DMS79 treated with DMSO at 0.1 percent for 48 hours (cell line): ENCODE measurements around the gene ACTL9.
A peak's percentile ranks its signal among the peaks of the same experiment; 100 is the strongest.

Experiments
- DNase-seq: peaks from one replicate; lab custom pipeline; 2025; lab: John Stamatoyannopoulos, UW

Gene ACTL9

DNA sequence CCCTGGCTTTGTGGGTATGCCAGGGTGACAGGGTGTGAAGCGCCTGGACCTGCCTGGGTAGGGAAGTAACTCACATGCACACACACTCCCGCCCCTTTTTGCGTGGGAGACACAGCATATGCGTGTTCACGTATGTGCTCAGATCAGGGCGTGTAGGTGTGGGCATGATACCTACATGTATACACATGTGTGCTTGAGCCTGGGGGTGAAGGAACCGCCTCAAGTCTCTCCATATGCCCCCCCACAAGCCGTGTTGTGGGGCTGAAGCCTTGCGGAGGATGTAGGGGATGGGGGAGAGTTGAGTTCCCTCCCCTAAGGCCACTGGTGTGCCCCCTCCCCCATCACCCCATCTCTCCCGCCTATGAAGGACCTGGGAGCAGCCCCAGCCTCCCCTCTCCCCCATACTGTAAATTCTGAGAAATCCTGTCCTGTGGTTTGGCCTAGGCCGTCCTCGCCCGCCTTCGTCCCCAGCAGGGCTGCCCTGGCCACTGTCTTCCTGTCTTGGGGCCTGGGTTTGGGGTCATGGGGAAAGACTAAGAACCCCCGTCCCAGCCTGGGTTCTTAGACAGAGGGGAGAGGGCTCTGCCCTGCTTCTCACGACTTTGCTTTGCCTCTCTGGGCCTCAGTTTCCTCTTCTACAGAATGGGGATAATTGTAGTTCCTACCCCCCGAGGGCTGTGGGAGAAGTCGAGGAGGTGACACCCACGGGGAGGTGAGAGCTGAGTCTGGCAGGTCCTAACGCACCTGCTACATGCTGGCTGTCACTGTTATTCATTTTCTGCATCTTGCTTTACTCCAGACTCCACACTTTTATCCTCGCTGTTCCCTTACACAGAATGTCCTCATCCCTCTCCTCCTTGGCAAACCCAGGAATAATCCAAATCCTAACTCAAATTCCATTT is 14.3 kb downstream of the ACTL9 start:
- DNase-seq = no peak

DNA sequence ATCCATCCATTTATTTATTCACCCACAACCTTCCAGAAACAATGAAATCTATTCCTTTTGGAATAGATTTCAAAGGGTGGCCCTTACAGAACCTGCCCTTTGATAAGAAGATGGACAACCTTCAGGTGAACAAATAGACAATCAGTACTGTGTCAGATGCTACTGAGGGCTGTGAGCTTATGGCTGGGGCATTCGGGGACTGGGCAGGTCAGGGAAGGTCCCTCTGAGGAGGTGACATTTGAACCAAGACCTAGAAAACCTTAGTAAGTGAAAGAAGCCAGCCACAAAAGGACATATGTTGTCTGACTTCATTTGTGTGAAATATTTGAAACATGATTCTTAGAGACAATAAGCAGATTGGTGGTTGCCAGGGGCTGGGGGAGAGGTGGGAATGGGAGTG is 15.7 kb downstream of the ACTL9 start:
- no peak for DNase-seq

DNA sequence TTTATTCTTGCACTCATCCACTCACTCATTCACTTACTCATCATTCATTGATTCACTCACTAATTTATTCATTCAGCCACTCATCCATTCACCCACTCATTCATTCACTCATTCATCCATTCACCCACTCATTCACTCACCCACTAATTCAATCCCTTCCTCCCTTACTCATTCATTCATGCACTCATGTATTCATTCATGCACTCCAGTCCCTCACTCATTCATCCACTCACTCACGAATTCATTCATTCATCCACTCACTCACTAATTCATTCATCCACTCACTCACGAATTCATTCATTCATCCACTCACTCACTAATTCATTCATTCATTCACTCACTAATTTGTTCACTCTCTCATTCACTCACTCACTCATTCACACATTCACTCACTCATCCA is 16.1 kb downstream of the ACTL9 start:
- DNase-seq = no peak

DNA sequence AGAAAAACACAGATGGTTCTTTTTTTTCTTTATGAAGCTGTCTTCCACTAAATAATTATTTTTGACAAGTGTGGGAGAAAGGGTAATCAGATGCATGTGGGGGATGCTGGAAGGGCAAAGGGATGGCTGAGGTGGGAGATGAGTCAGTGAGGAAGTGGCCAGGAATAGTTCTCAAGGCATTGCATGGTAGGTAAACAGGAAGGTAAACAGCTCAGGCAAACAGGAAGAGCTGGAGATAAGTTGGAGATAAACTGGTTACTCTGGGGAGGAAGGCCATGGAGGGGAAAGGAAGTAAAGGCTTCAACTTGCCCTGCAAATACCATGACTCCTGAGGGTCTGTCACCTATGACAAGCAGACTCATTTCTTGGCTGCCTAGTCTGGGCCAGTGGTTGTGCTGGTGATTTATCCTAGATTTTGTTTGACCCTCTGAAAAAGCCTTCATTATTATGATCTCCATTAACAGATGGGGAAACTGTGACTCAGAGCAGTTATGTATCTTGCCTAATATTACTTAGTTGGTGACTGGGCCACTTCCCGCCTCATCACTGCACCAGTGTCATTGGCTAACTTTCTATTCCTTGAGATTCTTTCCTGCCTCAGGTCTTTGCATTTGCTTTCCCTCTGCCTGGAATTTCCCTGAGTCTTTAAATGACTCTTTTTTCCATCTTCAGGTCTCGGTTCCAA is 17.1 kb downstream of the ACTL9 start:
- no peak for DNase-seq

DNA sequence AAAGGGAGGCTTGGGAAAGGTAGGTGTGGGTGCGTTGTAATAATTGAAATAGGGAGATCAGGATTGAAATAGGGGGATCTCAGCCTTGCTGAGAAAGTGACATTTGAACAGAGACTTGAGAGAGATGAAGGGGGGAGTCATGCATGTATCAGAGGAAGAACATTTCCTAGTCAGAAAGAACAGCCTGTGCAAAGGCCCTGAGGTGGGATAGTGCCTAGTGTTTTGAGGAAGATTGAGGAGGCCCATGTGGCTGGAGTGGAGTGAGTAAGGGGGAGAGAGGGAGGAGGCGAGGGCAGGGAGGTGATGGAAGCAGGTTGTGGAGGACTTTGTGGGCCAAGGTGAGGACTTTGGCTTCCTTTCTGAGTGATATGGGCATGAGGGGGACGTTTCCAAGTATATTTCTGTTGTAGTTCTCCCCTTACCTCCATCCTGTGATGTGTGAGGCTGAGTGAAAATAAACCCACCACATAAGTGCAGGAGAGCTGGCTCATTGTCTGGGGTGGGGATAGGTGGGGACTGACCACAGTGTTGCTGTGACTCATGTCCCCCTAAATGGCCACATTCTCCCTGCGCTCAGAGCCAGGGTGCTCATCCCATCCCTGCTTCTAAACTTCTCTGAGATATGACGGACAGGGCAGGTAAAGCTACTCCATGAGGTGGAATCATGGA is 17.8 kb downstream of the ACTL9 start:
- no peak for DNase-seq

DNA sequence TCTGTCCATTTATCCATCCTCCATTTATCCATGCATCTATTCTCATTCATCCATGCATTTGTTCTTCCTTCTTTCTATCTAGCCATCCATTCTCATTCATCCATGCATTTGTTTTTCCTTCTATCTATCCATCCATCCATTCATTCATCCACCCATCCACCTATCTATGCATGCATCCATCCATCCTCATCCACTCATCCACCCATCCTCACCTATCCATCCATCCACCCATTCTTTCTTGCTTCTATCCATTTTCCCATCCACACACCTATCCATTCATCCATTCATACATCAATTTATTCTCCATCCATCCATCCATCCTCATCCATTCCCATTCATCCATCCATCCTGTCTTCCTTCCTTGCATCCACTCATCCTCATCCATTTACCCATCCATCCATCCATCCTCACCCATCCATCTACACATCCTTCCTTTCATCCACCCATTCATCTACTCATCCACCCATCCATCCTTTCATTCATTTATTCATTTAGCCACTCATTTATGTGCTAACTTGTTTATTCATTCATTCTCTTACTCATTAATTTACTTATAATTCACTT is 20.3 kb downstream of the ACTL9 start:
- no peak for DNase-seq

DNA sequence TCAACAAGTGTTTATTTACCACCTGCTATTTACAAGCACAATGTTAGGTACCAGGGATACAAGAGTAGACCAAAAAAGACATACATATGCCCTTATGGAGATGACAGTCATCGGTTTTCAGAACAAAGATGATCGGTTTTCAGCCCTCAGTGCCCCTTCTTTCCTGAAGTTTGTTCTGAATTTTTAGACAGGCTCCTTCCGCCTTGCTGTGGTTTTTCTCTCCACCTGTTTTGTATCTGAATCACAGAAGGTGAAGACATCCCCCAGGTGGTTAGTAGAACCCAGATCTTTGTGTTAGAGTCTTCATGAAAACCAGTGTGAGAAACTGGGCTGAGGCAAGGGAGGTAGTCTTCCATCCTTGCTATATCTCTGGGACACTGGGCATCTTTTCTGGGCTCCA is 23.5 kb downstream of the ACTL9 start:
- DNase-seq = no peak

DNA sequence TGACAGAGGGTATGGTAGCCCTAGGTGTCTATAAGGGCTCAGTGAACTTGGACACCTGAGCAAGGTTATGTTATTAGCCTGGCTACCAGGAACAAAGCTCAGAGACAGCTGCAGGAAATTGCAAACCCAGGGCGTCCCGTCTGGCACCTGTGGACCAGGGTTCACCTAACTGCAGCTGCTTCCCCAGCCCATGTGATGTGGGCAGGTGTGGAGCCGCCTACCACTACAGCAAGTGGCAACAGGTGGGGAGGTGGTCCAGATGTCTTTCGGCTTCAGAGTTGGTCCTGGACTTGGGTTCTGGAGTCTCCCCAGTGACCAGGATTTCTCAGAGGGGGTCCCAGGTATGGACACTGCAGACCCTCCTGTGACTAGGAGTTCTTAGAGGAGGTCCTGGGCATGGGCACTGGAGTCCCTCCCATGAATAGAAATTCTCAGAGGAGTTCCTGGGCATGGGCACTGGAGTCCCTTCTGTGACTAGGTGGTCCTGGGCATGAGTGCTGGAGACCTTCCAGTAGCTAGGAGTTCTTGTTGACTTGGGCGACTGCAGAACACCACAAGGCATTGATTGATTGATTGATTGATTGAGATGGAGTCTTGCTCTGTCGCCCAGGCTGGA is 25.2 kb downstream of the ACTL9 start:
- DNase-seq = no peak

DNA sequence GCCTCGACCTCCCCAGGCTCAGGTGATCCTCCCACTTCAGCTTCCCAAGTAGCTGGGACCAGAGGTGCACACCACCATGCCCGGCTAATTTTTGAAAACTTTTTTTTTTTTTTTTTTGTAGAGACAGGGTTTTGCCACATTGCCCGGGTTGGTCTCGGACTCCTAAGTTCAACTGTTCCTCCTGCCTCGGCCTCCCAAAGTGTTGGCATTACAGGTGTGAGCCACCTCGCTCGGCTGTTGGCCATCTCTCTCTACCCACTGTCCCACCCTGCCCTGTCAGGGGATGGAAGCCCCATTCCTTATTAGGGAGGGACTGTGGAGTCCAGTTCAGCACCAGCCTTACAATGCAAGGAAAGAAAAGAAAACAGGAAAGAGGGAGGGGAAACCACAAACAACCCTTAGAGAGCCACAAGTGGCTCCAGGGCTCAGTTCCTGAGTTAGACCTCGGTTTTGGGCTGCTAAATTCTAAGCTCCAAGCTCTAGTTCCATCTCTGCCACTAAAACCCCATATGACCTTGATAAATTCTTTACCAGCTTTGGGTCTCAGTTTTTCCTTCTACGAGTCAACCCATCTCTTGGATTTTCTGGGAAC is 31.7 kb downstream of the ACTL9 start:
- no peak for DNase-seq

DNA sequence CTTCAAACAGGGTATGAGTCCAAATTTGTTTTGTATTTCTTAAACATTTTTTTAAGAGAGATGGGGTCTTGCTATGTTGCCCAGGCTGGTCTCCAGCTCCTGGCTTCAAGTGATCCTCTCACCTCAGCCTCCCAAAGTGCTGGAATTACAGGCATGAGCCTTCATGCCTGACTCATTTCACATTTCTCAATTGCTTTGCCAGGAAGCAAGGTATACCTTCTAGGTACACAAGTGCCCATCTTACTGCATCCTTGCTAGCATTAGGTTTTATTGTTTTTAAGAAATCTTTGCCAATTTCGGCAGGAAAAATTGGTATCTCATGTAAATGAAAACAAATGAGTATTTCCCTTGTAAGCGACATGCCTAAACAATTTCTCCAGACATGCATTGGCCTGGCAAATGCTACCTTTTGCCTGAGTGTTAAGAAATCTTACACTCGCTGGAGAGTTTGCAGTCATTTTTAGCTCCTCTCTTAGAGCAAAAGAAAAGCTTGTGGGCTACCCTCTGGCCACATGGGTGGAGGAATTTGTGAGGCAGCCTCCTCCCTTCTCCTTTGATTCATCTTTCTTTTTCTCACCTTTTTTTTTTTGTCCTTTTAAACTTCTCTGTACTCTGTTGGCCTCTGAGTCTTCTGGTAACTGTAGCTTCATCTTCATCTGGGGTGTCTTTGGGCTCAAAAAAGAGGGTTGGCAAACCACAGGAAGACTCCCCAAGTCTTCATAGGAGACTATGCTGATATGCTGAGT is 33.0 kb downstream of the ACTL9 start:
- DNase-seq = no peak

DNA sequence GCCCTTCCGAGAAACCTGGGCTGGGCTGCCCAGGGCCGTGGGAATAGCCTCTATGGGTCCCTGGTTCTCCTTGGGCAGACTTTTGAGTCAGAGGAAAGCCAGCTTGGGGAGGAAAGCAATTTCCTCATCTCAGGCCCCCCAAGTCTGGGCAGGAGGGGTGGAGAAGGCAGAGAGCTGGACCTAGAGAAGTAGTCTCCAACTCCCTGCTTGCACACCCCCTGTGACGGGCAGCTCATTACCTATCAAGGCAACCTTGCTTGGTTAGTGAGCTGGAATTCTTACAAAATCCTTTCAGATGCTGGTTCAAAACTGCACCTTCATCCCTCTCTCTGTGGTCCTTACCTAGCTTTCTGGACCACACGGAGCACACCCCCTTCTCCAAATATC is 33.9 kb downstream of the ACTL9 start:
- no peak for DNase-seq

DNA sequence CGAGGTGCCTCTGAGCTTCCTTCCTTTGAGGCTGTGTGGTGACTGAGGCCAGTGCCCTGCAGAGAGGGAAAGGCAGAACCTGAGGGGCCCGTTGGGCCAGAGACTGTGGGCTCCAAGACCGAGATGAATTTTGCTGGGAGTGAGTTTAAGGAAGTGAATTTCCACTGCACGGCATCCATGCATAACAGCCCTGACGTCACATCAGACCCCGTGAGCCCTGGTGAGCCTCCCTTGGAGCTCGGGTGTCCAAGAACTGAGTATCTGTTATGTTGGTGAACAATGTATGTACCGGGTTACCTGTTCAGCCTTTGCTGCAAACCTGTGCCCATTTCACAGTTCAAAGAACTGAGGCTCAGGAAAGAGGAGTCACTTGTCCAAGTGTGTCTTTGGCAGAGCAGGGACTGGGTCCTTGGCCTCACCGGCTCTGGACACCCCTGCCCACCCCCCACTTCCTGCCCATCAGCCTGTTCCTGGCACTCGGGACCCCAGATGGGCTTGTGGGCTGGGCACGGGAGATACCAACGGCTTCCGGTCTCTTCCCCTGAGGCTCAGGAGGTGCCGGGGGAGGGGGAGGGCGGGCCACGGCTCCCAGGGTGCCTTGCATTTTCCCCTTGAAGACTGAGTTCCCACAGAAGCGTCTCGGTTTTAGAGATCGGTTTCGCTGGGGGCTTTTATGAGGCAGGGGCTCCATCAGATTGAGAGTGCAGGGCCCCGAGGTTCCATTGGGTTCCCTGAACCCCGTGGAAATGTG is 34.5 kb downstream of the ACTL9 start:
- DNase-seq = no peak

DNA sequence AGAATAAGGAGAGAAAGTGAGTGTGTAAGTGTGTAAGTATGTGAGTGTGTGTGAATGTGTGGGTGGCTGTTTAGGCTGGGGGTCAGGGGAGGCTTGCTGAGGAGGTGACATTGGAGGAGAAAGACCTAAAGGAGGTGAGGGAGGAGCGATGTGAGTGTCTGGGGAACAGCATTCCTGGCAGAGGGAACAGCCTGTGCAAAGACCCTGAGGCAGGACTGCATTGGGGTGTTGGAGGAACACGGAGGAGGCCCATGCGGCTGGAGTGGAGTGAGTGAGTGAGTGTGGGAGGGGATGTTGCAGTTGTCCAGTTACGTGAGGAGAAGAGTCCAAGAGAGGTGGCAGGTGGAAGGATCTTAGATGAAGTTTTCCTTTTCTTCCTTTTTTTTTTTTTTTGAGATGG is 36.3 kb downstream of the ACTL9 start:
- no peak for DNase-seq

DNA sequence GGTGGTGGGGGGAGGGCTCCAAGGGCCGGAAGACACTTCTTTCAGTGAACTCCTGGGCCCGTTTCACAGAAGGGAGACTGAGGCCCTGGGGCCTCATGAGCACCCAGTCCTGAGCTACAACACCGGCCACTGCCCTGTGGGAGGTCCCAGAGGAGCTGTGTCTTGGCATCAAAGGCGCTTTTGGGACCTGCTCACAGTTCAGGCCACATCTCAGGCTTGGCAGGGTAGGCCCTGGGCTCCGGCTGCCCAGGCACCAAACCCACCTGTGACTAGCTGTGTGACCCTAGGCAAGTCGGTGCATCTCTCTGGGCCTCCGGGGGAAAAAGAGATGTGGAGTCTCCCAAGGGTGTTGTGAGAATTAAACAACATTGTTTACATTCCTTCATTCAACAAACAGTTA is 38.7 kb downstream of the ACTL9 start:
- no peak for DNase-seq

DNA sequence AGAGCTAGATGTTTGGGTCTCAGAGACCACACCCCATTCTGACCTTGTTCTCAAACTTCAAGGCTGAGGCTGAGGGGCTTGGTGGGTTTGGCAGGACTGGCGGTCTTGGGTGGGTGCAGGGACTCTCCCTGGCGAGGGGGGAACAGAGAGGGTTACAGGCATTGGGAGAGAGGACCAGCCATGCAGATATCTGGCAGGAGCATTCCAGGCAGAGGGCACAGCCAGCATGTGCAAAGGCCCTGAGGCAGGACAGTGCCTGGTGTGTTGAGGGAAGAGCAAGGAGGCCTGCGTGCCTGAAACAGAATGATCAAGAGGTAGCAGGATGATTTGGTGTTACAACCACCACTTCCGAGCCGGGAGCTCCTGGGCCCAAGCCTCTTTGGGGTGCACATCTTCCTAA is 40.7 kb downstream of the ACTL9 start:
- no peak for DNase-seq

DNA sequence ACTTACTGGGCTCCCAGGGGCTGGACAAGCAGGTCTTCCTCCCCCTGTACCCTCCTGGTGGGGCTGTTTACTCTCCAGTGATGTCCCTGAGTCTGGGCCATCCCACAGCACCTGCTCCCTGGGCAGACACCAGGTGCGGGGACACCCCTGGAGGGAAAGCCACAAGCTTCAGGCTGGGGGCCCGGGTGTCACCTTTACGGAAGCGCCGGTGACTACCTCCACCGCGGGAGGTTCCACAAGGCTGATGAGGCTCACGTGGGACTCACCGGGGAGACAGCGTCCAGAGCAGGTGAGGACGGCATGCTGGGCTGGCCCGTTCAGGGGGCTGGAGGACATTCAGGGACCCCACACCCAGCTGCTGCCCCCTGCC is 43.3 kb downstream of the ACTL9 start:
- DNase-seq = no peak

DNA sequence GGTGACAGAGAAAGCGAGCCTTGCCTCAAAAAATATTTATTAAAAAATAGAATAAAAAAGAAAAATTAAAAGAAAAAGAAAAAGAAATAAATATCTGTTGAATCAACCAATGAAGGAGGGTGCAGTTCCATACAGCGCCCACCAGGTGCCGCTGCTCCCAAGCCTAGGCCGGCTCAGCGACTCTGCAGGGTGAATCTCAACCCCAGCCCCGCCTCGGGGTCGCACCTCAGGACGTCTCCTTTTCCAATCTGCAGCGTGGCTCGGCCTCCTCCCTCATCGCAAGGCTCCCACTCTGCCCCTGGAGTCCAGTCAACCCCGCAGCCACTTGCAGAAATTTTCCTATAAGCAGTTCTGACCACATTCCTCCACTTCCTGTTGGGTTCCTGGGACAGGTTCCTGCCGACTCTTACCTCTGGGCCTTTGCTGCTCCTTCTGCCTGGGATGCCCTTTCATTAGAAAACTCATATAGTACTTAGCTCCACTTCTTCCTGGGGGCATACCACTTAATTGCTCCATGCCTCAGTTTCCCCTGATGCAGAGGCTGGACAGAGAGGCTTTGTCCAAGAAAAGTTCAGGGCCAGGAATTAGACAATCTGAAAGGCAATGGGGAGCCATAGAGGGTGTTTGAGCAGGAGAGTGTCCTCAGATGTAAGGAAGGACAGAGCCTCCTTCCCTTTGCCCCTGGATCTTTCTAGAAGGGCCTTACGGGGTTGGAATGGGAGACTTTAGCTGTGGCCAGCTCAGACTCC is 43.8 kb downstream of the ACTL9 start:
- peak; percentile 14 for DNase-seq

DNA sequence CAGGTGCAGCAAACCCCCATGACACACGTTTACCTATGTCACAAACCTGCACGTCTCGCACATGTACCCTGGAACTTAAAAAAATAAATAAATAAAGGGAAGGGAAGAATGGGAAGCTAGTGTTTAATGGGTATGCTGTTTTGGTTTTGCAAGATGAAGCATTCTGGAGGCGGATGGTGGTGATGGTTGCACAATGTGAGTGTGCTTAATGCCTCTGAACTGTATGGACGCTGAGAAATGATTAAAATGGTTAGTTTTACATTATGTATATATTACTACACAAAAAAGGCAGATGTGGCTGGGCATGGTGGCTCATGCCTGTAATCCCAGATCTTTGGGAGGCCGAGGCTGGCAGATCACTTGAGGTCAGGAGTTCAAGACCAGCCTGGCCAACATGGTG is 50.4 kb downstream of the ACTL9 start:
- DNase-seq = no peak
